Hepatocyte (in vitro differentiated cells): ENCODE results near the gene MBOAT2.

Source experiments
- EZH2 ChIP-seq: fragments of 200-600 bp; sonication (generic); IDR thresholded peaks from 2 replicates; pipeline ENCODE4 v1.6.1; 2016; ENCODE audit warnings: antibody characterized with exemption, mild to moderate bottlenecking, borderline replicate concordance
- TF ChIP-seq, protein P1 (sequence below): fragments of 200-600 bp; sonication (generic); IDR thresholded peaks from 2 replicates; pipeline ENCODE4 v1.5.1; 2016; ENCODE audit warnings: antibody characterized with exemption, mild to moderate bottlenecking; ENCODE audit not compliant: poor library complexity

DNA sequence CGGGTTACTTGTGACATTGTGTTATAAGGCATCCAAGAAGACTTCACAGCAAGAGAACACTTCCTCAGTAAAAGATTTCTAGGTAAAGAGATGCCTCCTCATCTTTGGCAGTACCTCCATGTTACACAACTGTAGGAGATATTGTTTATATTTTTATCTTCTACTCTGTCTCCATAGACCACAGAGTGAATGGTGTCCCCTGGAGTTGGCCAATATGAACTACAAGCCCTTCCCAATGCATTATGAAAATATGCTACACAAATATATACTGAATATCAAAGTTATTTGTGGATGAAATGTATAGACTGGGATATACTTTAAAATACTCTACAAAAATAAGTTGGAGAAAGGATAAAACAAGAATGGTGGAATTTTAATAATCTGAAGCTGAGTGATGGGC is 46.7 kb downstream of the MBOAT2 start:
- TF ChIP-seq, protein P1, sequence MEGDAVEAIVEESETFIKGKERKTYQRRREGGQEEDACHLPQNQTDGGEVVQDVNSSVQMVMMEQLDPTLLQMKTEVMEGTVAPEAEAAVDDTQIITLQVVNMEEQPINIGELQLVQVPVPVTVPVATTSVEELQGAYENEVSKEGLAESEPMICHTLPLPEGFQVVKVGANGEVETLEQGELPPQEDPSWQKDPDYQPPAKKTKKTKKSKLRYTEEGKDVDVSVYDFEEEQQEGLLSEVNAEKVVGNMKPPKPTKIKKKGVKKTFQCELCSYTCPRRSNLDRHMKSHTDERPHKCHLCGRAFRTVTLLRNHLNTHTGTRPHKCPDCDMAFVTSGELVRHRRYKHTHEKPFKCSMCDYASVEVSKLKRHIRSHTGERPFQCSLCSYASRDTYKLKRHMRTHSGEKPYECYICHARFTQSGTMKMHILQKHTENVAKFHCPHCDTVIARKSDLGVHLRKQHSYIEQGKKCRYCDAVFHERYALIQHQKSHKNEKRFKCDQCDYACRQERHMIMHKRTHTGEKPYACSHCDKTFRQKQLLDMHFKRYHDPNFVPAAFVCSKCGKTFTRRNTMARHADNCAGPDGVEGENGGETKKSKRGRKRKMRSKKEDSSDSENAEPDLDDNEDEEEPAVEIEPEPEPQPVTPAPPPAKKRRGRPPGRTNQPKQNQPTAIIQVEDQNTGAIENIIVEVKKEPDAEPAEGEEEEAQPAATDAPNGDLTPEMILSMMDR = no peak
- TF ChIP-seq EZH2 = no peak
